HepG2 (cell line): Measurements from ENCODE around the gene ABHD15. TPM values are rescaled to one million over a fixed set of nuclear protein-coding genes. Genes with fewer than 3 reads are reported as not detected.

Source experiments
- ATAC-seq: fragments of 200-7000 bp; cut with Tn5 transposase; 3 replicates; pipeline ENCODE4 v1.9.1; 2020; ENCODE audit warnings: mild to moderate bottlenecking, moderate library complexity
- BruUV-seq: library from RNA; stranded (reverse); fragments of 400-500 nt; replicated peaks from 2 replicates; lab custom pipeline; 2021; lab: Mats Ljungman, UMichigan
- CTCF ChIA-PET: fragments of 300-600 bp; formaldehyde crosslinking; extraction: SDS; loops from one replicate; lab custom pipeline; 2021; ENCODE audit warnings: low total read pairs, inconsistent platforms, low intra/inter-chr PET ratio; lab: Yijun Ruan, JAX
- POLR2A ChIA-PET: fragments of 350-600 bp; sonication (Branson Sonifier 250); formaldehyde crosslinking; loops from one replicate; lab custom pipeline; 2020; ENCODE audit warnings: antibody characterized with exemption, inconsistent platforms; lab: Yijun Ruan, JAX
- DNase-seq: peaks from one replicate; pipeline ENCODE4 v3.0.0-alpha.2; 2015; ENCODE audit warnings: low spot score
- FAIRE-seq: peaks from 3 replicates; lab custom pipeline; 2011; peaks lifted over from hg19 to GRCh38; lab: Jason Lieb, UNC
- H2AFZ ChIP-seq: one replicate; pipeline ENCODE4 v1.6.1; 2011; ENCODE audit warnings: low read length, inconsistent platforms
- H3K27ac ChIP-seq: fragments of 300-600 bp; 3 replicates; pipeline ENCODE4 v1.8.0; 2011; ENCODE audit warnings: mixed run types, mild to moderate bottlenecking, mixed read lengths, low read length, inconsistent platforms; ENCODE audit not compliant: insufficient read depth; ENCODE audit errors: extremely low read length
- H3K27me3 ChIP-seq, 2 experiments: fragments of 200-600 bp in 1 of 2; 2 replicates in 1 of 2; 3 replicates in 1 of 2; pipeline versions ENCODE4 v1.6.0 to v1.8.0; 2011; ENCODE audit warnings: low read length in 2 of 2, mild to moderate bottlenecking in 2 of 2, moderate library complexity in 2 of 2, inconsistent platforms in 1 of 2; ENCODE audit not compliant: insufficient read depth in 2 of 2, control insufficient read depth in 1 of 2
- H3K36me3 ChIP-seq, 2 experiments: fragments of 200-600 bp in 1 of 2; replicated peaks in 1 of 2; 2 replicates in 1 of 2; 3 replicates in 1 of 2; pipeline versions ENCODE4 v1.5.1 to v1.8.0; 2011; ENCODE audit warnings: low read length in 2 of 2, inconsistent platforms in 1 of 2; ENCODE audit not compliant: insufficient read depth in 2 of 2, control insufficient read depth in 1 of 2
- H3K4me1 ChIP-seq: 2 replicates; pipeline ENCODE4 v1.5.1; 2012; ENCODE audit warnings: low read length, inconsistent platforms; ENCODE audit not compliant: insufficient read depth
- H3K4me2 ChIP-seq: 2 replicates; pipeline ENCODE4 v1.6.0; 2011; ENCODE audit warnings: low read depth, low read length, inconsistent platforms
- H3K4me3 ChIP-seq, 3 experiments: fragments of 200-600 bp in 1 of 3; sonication (generic), shearing (Covaris generic) in 1 of 3; replicated peaks in 1 of 3; 2 replicates each; pipeline ENCODE4 v1.5.1; 2011 to 2016; ENCODE audit warnings: low read length in 3 of 3, inconsistent platforms in 2 of 3, low read depth in 2 of 3, mild to moderate bottlenecking in 2 of 3, control low read depth in 1 of 3, mixed read lengths in 1 of 3; ENCODE audit not compliant: insufficient read depth in 1 of 3
- H3K79me2 ChIP-seq: one replicate; pipeline ENCODE4 v1.6.1; 2011; ENCODE audit warnings: low read length, inconsistent platforms; ENCODE audit not compliant: insufficient read depth
- H3K9ac ChIP-seq: 2 replicates; pipeline ENCODE4 v1.6.0; 2011; ENCODE audit warnings: mild to moderate bottlenecking, low read depth, low read length, inconsistent platforms; ENCODE audit not compliant: insufficient read depth
- H3K9me3 ChIP-seq: 2 replicates; pipeline ENCODE4 v1.5.1; 2012; ENCODE audit warnings: mild to moderate bottlenecking, low read length
- H4K20me1 ChIP-seq: 2 replicates; pipeline ENCODE4 v1.6.0; 2011; ENCODE audit warnings: inconsistent platforms, mild to moderate bottlenecking, low read length, moderate library complexity; ENCODE audit not compliant: insufficient read depth
- MAFF ChIP-seq: IDR thresholded peaks from 2 replicates; pipeline ENCODE4 v1.6.1; 2011; ENCODE audit warnings: low read depth, low read length, improper control_type of control experiment
- MAFK ChIP-seq, 2 experiments: IDR thresholded peaks in 1 of 2; conservative IDR thresholded peaks in 1 of 2; 2 replicates each; pipeline ENCODE4 v1.6.1; 2011; ENCODE audit warnings: improper control_type of control experiment in 2 of 2, low read length in 2 of 2
- MTF1 ChIP-seq: sonication (generic); formaldehyde crosslinking; IDR thresholded peaks from 2 replicates; pipeline ENCODE4 v1.5.0; 2020; ENCODE audit warnings: missing genetic modification reagents
- NFE2L2 ChIP-seq: fragments of 150-350 bp; IDR thresholded peaks from 2 replicates; pipeline ENCODE4 v1.6.1; 2014; ENCODE audit warnings: low read length
- RFX1 ChIP-seq: fragments of 450-650 bp; IDR thresholded peaks from 2 replicates; pipeline ENCODE4 v1.6.1; 2017
- ZBTB7A ChIP-seq: sonication (generic); formaldehyde crosslinking; IDR thresholded peaks from 2 replicates; pipeline ENCODE4 v1.8.0; 2022; ENCODE audit warnings: mild to moderate bottlenecking, missing genetic modification reagents
- ZNF24 ChIP-seq: fragments of 450-650 bp; IDR thresholded peaks from 2 replicates; pipeline ENCODE4 v1.6.1; 2017; ENCODE audit warnings: antibody characterized with exemption, mild to moderate bottlenecking
- ZNF891 ChIP-seq: sonication (generic); formaldehyde crosslinking; IDR thresholded peaks from 2 replicates; pipeline ENCODE4 v1.5.0; 2020; ENCODE audit warnings: mild to moderate bottlenecking, missing genetic modification reagents
- WGBS: methylation state at CpG from one replicate; pipeline ENCODE4 v1.1.6; 2017; ENCODE audit warnings: low lambda C conversion rate; 5-methylcytosine and 5-hydroxymethylcytosine counted together
- in situ Hi-C: cut with HindIII; loops from 2 replicates; pipeline ENCODE4 v1.10.0; 2017; ENCODE audit warnings: low pct_unique_long_range_greater_than_20kb; ENCODE audit not compliant: extremely low pct_ligation_motif_present
- intact Hi-C: fragments of 100-400 bp; cut with micrococcal nuclease; formaldehyde crosslinking; loops from one replicate; pipeline ENCODE4 v1.10.0; 2022; ENCODE audit not compliant: unreplicated experiment
- polyA plus RNA-seq, 8 experiments: library from polyadenylated mRNA; depleted of rRNA in 3 of 8; stranded (reverse) in 7 of 8; unstranded in 1 of 8; fragments of >200 nt; fragmentation: Illumina TruSeq in 4 of 8; extraction: Trizol in 4 of 8; gene quantifications; 2 replicates each; pipeline versions ENCODE4 v1.2.1 to v1.2.3, GENCODE V29; 2011 to 2016; ENCODE audit warnings: low read depth in 4 of 8, missing spikeins in 1 of 8, mixed read lengths in 1 of 8; ENCODE audit not compliant: insufficient read depth in 1 of 8
- total RNA-seq, 5 experiments: library from RNA; depleted of rRNA; stranded (reverse); fragments of >200 nt; fragmentation: Illumina TruSeq; extraction: Trizol; gene quantifications; 2 replicates each; pipeline ENCODE4 v1.2.3, GENCODE V29; 2016; ENCODE audit warnings: low read depth in 1 of 5
- TF ChIP-seq, protein P1 (sequence below): sonication (generic); formaldehyde crosslinking; IDR thresholded peaks from 2 replicates; pipeline ENCODE4 v1.9.0; 2022; ENCODE audit warnings: missing genetic modification reagents, mild to moderate bottlenecking, borderline replicate concordance
- TF ChIP-seq, protein P2 (sequence below): IDR thresholded peaks from 2 replicates; pipeline ENCODE4 v1.4.0; 2020; ENCODE audit warnings: mild to moderate bottlenecking, missing genetic modification reagents

The ABHD15 gene
- total and polyA plus RNA-seq, 2 of the 13 experiments (the other 11 are each of a cell fraction or from before 2014, with no cell fraction given) = 2.4 to 7.7 TPM

GRCh38 chr17:29546085-29546484, 20.8 kb downstream of the ABHD15 start:
- ChIA-PET CTCF (no interaction called here), POLR2A (no interaction called here)
- Histone ChIP-seq H3K4me3 (no peak overlapping the region), H3K27ac (no peak overlapping the region), H3K9ac (no peak overlapping the region), H3K36me3 (peaks cover 7 to 14% of the 10 kb centered on the region in 2 experiments; a peak in 4 of 5 replicates), H3K9me3 (no peaks in the 10 kb centered on the region), H3K4me1 (no peaks in the 10 kb centered on the region), H3K27me3 (no peaks in the 10 kb centered on the region), H2AFZ (no peak overlapping the region), H3K79me2 (no peaks in the 10 kb centered on the region), H4K20me1 (no peaks in the 10 kb centered on the region; the same call in 1 of the 2 replicates), H3K4me2 (no peak overlapping the region)
- no peak for FAIRE-seq
- ATAC-seq = no peak
- no TSS peak for BruUV-seq
- in situ Hi-C loops (no loop called here), intact Hi-C loops (no loop called here)
- WGBS = 94% methylated on average over 1 of the region's 1 CpG
- TF ChIP-seq, protein P1, sequence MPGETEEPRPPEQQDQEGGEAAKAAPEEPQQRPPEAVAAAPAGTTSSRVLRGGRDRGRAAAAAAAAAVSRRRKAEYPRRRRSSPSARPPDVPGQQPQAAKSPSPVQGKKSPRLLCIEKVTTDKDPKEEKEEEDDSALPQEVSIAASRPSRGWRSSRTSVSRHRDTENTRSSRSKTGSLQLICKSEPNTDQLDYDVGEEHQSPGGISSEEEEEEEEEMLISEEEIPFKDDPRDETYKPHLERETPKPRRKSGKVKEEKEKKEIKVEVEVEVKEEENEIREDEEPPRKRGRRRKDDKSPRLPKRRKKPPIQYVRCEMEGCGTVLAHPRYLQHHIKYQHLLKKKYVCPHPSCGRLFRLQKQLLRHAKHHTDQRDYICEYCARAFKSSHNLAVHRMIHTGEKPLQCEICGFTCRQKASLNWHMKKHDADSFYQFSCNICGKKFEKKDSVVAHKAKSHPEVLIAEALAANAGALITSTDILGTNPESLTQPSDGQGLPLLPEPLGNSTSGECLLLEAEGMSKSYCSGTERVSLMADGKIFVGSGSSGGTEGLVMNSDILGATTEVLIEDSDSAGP (CRISPR knock-in tag) = no peak
- TF ChIP-seq ZBTB7A (CRISPR knock-in tag) (no peak), MTF1 (no peak), RFX1 (0 out of 2 replicates have a peak, but pooled peaks have one; percentile 17), MAFF (peak; percentile 46; the same call in 1 of the 2 replicates), ZNF24 (no peak), MAFK (conservative IDR thresholded peaks at IDR 0.05 in 1 of 2, IDR thresholded peaks at IDR 0.05 in 1 of 2; ENCODE audit: low read length in 2 of 2) (peak; percentile 65 to 70), NFE2L2 (peak; percentile 80), ZNF891 (CRISPR knock-in tag) (no peak)
- TF ChIP-seq, protein P2, sequence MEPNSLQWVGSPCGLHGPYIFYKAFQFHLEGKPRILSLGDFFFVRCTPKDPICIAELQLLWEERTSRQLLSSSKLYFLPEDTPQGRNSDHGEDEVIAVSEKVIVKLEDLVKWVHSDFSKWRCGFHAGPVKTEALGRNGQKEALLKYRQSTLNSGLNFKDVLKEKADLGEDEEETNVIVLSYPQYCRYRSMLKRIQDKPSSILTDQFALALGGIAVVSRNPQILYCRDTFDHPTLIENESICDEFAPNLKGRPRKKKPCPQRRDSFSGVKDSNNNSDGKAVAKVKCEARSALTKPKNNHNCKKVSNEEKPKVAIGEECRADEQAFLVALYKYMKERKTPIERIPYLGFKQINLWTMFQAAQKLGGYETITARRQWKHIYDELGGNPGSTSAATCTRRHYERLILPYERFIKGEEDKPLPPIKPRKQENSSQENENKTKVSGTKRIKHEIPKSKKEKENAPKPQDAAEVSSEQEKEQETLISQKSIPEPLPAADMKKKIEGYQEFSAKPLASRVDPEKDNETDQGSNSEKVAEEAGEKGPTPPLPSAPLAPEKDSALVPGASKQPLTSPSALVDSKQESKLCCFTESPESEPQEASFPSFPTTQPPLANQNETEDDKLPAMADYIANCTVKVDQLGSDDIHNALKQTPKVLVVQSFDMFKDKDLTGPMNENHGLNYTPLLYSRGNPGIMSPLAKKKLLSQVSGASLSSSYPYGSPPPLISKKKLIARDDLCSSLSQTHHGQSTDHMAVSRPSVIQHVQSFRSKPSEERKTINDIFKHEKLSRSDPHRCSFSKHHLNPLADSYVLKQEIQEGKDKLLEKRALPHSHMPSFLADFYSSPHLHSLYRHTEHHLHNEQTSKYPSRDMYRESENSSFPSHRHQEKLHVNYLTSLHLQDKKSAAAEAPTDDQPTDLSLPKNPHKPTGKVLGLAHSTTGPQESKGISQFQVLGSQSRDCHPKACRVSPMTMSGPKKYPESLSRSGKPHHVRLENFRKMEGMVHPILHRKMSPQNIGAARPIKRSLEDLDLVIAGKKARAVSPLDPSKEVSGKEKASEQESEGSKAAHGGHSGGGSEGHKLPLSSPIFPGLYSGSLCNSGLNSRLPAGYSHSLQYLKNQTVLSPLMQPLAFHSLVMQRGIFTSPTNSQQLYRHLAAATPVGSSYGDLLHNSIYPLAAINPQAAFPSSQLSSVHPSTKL (CRISPR knock-in tag) = no peak
- DNase-seq = no peak
